GM12873 (cell line): ENCODE data around the gene BZW2.

Experiments
- CTCF ChIP-seq: IDR thresholded peaks from 2 replicates; pipeline ENCODE4 v1.5.1; 2012; ENCODE audit warnings: low read depth, mild to moderate bottlenecking, moderate library complexity, low read length, control low read depth; ENCODE audit not compliant: insufficient read depth; ENCODE audit errors: missing control alignments

The BZW2 gene

GRCh38 chr7:16708980-16709379 is 63.0 kb downstream of the BZW2 start:
- no peak for TF ChIP-seq CTCF

- TF ChIP-seq CTCF = no peak
Observed at GRCh38 chr7:16710651-16711050, 64.7 kb downstream of the BZW2 start.

GRCh38 chr7:16711730-16712129 is 65.7 kb downstream of the BZW2 start:
- no peak for TF ChIP-seq CTCF

GRCh38 chr7:16712916-16713315 is 66.9 kb downstream of the BZW2 start:
- no peak for TF ChIP-seq CTCF

GRCh38 chr7:16715928-16716327 is 69.9 kb downstream of the BZW2 start:
- no peak for TF ChIP-seq CTCF

- no peak for TF ChIP-seq CTCF
Observed at GRCh38 chr7:16718111-16718656, 72.2 kb downstream of the BZW2 start.

- no peak for TF ChIP-seq CTCF
Observed at GRCh38 chr7:16719699-16720098, 73.7 kb downstream of the BZW2 start.
